Activated CD4-positive, alpha-beta memory T cell treated with anti-CD3 and anti-CD28 coated beads for 36 hours (primary cell): ENCODE measurements around the gene SIGLEC15. TPM values are rescaled to one million over a fixed set of nuclear protein-coding genes. Genes with fewer than 3 reads are reported as not detected.

ENCODE experiments used
- CTCF ChIA-PET: fragments of 350-600 bp; sonication (Branson Sonifier 250); formaldehyde crosslinking; loops from one replicate; lab custom pipeline; 2021; ENCODE audit warnings: antibody characterized with exemption, inconsistent platforms; lab: Charles Lee
- POLR2A ChIA-PET: fragments of 350-600 bp; sonication (Branson Sonifier 250); formaldehyde crosslinking; loops from one replicate; lab custom pipeline; 2021; ENCODE audit warnings: antibody characterized with exemption; lab: Charles Lee
- DNase-seq: peaks from one replicate; pipeline ENCODE4 v3.0.0-alpha.2; 2020
- H3K27ac Mint-ChIP-seq: one replicate; pipeline ENCODE4 v1.8.0; 2021; ENCODE audit warnings: mixed read lengths
- H3K27me3 Mint-ChIP-seq: one replicate; pipeline ENCODE4 v1.8.0; 2021; ENCODE audit warnings: mixed read lengths
- H3K36me3 Mint-ChIP-seq: one replicate; pipeline ENCODE4 v1.8.0; 2021; ENCODE audit warnings: mixed read lengths
- H3K4me1 Mint-ChIP-seq: one replicate; pipeline ENCODE4 v1.8.0; 2021; ENCODE audit warnings: low read depth, mixed read lengths
- H3K4me3 Mint-ChIP-seq: one replicate; pipeline ENCODE4 v1.8.0; 2021; ENCODE audit warnings: mild to moderate bottlenecking, mixed read lengths
- H3K9me3 Mint-ChIP-seq: one replicate; pipeline ENCODE4 v1.8.0; 2021; ENCODE audit warnings: mixed read lengths
- intact Hi-C: fragments of 100-400 bp; cut with micrococcal nuclease; formaldehyde crosslinking; loops from one replicate; pipeline ENCODE4 v1.15.1; 2023
- total RNA-seq, 2 experiments: library from RNA; stranded (reverse); gene quantifications; one replicate each; pipeline ENCODE4 v1.2.3, GENCODE V29; 2021

The SIGLEC15 gene
- total RNA-seq, 2 experiments from 2014 or later, result not detected

DNA sequence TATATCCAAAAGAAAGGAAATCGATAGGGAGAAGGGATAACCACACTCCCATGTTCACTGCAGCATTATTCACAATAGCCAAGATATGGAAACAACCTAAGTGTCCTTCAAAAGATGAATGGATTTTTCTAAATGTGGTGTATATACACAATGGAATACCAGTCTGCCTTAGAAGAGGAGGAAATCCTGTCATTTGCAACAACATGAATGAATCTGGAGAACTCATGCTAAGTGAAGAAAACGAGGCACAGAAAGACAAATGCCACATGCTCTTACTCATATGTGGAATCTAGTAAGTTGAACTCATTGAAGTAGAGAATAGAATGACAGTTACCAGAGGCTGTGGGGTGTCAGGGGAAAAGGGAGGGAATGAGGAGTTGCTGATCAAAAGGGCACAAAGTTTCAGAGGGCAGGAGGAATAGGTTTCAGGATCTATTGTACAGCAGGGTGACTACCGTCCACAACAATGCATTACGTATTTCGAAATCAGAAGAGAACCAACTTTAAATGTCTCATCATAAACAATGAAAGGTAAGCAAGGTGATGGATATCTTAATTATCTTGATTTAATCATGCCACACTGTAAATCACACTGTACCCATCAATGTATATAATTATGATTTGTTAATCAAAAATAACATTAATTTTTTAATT lies 46.1 kb downstream of the SIGLEC15 start:
- Mint-ChIP-seq H3K4me1 (peaks cover 32% of the 10 kb centered on the region), H3K36me3 (peaks cover 70% of the 10 kb centered on the region), H3K9me3 (peaks cover 19% of the 10 kb centered on the region), H3K27me3 (no peaks in the 10 kb centered on the region), H3K27ac (no peak overlapping the region), H3K4me3 (no peak overlapping the region)
- intact Hi-C loops, result loop anchor here (5.0 kb wide), 1 partner anchor 69 kb away; no protein-coding TSS in a partner anchor
- ChIA-PET POLR2A (no interaction called here), CTCF (interaction anchor here (3.3 kb wide), 1 partner anchor 8 kb away, joined by 22 read pairs; no protein-coding TSS in a partner anchor)
- no peak for DNase-seq

DNA sequence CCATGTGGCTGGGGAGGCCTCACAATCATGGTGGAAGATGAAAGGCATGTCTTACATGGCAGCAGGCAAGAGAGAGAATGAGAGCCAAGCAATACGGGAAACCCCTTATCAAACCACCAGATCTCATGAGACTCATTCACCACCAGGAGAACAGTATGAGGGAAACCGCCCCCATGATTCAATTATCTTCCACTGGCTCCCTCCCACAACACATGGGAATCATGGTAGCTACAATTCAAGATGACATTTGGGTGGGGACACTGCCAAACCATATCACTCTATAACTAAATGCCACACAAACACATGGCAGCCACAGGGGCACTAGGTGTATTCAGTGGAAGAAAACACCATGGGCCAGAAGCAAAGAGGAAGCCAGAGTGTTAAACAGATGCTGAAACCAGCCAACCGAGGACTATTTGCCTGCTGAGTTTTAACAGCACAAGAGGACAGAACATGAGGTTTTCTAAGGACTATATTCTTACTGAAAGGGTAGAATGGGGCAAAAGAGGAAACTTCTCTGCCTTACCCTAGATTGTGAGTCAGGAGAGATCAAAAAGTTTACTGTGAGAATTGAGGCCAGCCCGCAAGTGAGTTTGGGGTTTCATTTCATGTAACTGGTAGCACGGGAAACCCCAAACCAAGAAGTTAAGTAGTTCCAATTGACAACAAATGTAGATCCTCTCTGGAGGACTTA lies 49.2 kb downstream of the SIGLEC15 start:
- CTCF ChIA-PET, result interaction anchor here (0.9 to 1.5 kb wide), 5 partner anchors 187 to 210 kb away, joined by 3 to 7 read pairs (median 4); no protein-coding TSS in a partner anchor

DNA sequence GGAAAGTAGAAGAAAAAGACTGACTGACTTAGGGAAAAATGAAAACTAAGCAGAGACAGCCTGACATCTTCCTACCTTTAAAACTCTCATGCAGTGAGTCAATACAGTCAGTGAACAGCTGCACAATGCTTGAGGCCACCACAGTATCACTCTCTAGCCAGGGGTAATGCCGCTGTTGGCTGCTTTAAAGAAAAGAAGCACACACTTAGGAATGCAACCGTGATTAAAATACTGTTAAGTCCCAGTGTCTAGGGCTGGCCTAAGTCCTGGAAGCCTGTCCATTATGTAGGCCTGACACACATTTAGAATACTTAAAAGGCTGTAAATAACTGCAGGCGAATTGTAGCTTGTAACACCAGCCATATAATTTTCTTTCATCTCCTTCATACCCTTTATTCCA lies 50.7 kb downstream of the SIGLEC15 start:
- no peak for DNase-seq
- peaks cover 52% of the 10 kb centered on the region for H3K36me3 Mint-ChIP-seq
- CTCF ChIA-PET, result interaction anchor here (1.2 to 8.4 kb wide), 6 partner anchors 28 to 212 kb away, joined by 3 to 199 read pairs (median 48); partner anchors contain the start of gene SLC14A1
- intact Hi-C loops, result no loop called here
- H3K4me1 Mint-ChIP-seq, result peaks cover 35% of the 10 kb centered on the region
- POLR2A ChIA-PET, result no interaction called here
- peaks cover 19% of the 10 kb centered on the region for H3K9me3 Mint-ChIP-seq
- H3K27ac Mint-ChIP-seq, result no peak overlapping the region
- no peaks in the 10 kb centered on the region for H3K27me3 Mint-ChIP-seq
- H3K4me3 Mint-ChIP-seq, result no peak overlapping the region

More for the DNA sequence above, 49.2 kb downstream of the SIGLEC15 start:
- Mint-ChIP-seq H3K27me3 (no peaks in the 10 kb centered on the region), H3K4me1 (peaks cover 31% of the 10 kb centered on the region), H3K9me3 (peaks cover 19% of the 10 kb centered on the region), H3K27ac (peak overlapping the region; percentile 94), H3K36me3 (peaks cover 62% of the 10 kb centered on the region), H3K4me3 (peak overlapping the region; percentile 1)
- intact Hi-C loops, result loop anchor here (1.0 to 5.0 kb wide), 11 partner anchors 11 to 254 kb away; partner anchors contain the start of gene PSTPIP2
- DNase-seq, result peak; percentile 87
- POLR2A ChIA-PET, result interaction anchor here (1.2 to 1.3 kb wide), 2 partner anchors 100 to 123 kb away, joined by 3 to 5 read pairs; no protein-coding TSS in a partner anchor

DNA sequence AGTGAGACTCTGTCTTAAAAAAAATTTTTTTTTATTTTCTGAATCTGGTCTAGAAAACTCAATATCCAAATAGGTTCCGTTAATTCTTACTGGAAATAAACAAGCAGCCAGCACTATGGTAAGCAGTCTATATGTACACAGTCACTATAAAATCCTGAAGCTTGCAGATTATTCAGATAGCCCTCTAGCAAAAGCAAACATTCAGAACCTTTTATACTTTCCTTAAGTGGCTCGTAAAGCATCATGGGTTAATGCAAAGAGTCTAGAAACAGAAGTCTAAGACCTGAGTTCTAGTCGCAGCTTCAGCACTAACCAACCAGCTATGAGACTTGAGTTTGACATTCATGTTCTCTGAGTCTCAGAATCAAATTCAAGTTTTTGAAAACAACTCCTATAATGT lies 51.9 kb downstream of the SIGLEC15 start:
- Mint-ChIP-seq H3K9me3 (peaks cover 19% of the 10 kb centered on the region), H3K27ac (no peak overlapping the region), H3K27me3 (no peaks in the 10 kb centered on the region), H3K4me3 (no peak overlapping the region), H3K36me3 (peaks cover 48% of the 10 kb centered on the region), H3K4me1 (peaks cover 30% of the 10 kb centered on the region)
- CTCF ChIA-PET, result interaction anchor here (1.4 to 8.4 kb wide), 5 partner anchors 29 to 213 kb away, joined by 3 to 199 read pairs (median 91); partner anchors contain the start of gene SLC14A1
- DNase-seq, result no peak
- POLR2A ChIA-PET, result interaction anchor here (0.8 kb wide), 1 partner anchor 97 kb away, joined by 3 read pairs; no protein-coding TSS in a partner anchor
- intact Hi-C loops, result no loop called here

DNA sequence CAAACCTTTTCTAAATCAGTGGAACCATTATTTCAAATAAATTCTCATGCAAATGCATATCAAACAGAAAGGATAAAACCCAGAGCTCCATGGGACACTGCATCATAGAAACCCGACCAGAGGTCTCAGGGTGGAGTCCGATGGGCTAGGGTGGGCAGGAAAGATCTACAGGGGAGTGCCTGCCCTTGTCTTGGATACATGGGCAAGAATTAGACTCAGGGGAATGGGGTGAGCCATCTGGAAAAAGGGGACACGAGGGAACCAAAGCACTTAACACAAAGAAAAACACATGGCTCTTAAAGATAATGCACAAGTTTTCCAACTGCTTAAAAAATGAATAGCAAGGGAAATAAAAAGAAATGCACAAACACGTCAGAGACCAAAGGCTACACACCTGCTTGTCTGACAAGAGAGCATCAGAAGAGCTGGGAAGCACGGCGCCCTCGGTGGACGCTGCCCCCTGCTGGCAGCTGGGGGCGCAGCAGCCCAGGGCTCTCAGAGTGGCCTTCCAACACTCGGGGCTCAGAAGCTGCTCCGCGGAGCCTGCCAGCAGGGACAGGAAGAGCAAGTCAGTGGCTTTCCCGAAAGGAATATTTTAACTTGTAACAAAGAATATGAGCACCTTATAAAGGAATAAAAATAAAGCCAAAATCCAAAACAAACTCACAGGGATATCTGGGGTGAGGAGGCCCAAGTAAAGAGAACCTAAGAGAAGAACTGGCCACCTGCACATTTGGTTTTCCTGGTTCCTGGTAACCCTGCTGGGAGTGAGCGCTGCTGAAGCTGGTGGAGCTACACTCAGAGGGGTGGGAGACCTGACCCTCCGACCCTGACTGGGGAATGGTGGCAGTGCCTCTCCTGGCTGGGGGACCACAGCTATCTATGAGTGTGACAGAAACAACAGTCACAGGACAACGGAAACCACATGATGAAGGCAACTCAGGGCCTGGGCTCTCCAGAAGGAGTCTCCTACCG lies 54.5 kb downstream of the SIGLEC15 start:
- Mint-ChIP-seq H3K27ac (no peak overlapping the region), H3K4me1 (peaks cover 14% of the 10 kb centered on the region), H3K4me3 (no peak overlapping the region), H3K27me3 (no peaks in the 10 kb centered on the region), H3K9me3 (peaks cover 5% of the 10 kb centered on the region), H3K36me3 (peaks cover 38% of the 10 kb centered on the region)
- ChIA-PET POLR2A (interaction anchor here (0.8 kb wide), 1 partner anchor 105 kb away, joined by 3 read pairs; no protein-coding TSS in a partner anchor), CTCF (interaction anchor here (0.6 to 8.4 kb wide), 49 partner anchors 10 to 665 kb away, joined by 3 to 199 read pairs (median 5); partner anchors contain the start of gene SLC14A1)
- intact Hi-C loops, result loop anchor here (1.0 kb wide), 3 partner anchors 157 to 215 kb away; no protein-coding TSS in a partner anchor
- peak; percentile 81 for DNase-seq

DNA sequence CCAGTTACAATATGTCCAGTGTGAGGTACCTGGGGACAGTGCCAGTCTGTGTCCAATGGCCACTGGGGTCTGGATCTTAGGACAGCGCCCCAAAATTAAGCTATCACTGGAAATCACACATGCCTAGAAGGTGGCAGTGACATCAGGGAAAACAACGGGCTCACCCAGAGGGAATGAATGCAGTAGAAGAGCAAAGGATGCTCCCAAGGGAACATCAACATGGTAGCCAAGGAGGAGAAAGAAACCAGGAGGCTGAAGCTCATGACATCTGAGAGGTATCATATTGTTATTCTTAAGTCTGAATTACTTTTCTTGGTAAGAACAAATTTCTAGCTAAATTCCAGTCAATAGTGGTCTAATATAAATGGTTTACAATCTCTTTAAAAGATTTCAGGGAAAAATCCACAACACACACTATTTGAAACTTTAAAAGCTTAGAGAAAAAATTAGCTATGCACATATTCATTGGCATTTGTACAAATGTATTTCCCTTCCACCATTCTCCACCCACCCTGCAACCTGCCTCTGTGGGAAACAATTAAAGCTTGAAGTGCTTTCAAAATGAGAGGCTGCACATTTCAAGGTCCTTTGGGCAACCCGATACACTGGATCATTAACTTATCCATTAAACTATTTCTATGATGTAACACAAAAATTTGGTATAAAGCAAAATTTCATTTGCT lies 55.5 kb downstream of the SIGLEC15 start:
- no peak for DNase-seq
- ChIA-PET CTCF (interaction anchor here (0.9 to 8.4 kb wide), 24 partner anchors 11 to 260 kb away, joined by 3 to 199 read pairs (median 8); partner anchors contain the start of gene SLC14A1), POLR2A (no interaction called here)
- no peak overlapping the region for H3K27ac Mint-ChIP-seq
- peaks cover 7% of the 10 kb centered on the region for H3K4me1 Mint-ChIP-seq
- intact Hi-C loops, result loop anchor here (1.0 kb wide), 3 partner anchors 158 to 216 kb away; no protein-coding TSS in a partner anchor
- H3K9me3 Mint-ChIP-seq, result no peaks in the 10 kb centered on the region
- no peak overlapping the region for H3K4me3 Mint-ChIP-seq
- H3K27me3 Mint-ChIP-seq, result no peaks in the 10 kb centered on the region
- peaks cover 31% of the 10 kb centered on the region for H3K36me3 Mint-ChIP-seq

DNA sequence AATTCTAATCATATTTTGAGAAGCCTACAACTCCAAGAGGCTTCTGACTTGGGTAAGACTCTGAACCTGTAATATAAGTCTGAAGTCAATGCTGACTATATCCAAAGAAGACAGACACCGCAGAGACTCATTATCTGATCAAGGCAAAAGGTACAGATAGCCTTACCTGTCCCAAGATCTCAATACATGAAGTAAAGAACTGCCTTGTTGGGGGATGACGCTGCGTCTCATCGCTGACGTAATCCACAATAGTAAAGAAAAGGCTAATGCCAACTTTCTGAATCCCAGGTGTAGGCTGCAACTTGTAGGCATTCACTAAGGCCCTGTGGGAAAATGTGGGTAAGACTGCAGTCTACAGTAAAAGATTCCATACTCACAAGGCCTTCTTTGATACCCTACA lies 62.1 kb downstream of the SIGLEC15 start:
- intact Hi-C loops, result no loop called here
- Mint-ChIP-seq H3K27me3 (no peaks in the 10 kb centered on the region), H3K4me3 (no peak overlapping the region), H3K9me3 (no peaks in the 10 kb centered on the region), H3K4me1 (no peaks in the 10 kb centered on the region), H3K36me3 (peaks cover 15% of the 10 kb centered on the region), H3K27ac (no peak overlapping the region)
- ChIA-PET CTCF (no interaction called here), POLR2A (no interaction called here)
- no peak for DNase-seq

DNA sequence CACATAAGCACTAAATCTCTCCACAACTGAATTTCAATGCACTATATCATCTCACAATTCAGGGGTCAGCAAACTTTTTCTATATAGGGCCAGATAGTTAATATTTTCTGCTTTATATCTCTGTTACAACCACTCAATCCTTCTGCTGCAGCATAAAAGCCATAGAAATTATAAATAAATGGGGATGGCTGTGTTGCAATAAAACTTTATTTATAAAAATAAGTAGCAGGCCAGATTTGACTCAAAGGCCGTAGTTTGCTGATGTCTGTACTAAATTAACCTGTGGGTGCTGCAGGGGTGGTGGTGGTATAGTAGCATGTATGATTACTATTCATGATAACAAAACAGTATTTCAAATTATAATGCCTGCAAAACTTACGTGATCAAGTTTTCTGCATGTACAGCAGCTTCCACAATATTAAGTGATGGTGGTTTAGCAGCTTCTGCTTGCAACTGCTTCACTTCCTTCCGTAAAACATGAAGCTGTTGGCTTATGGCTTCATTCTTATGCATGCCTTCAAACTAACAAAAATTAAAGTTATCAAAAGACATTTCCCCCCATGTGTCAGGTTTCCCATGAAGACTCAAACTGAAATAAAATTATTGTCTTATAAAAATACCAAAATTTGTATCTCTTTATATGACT lies 64.1 kb downstream of the SIGLEC15 start:
- H3K27me3 Mint-ChIP-seq, result no peaks in the 10 kb centered on the region
- no peaks in the 10 kb centered on the region for H3K4me1 Mint-ChIP-seq
- H3K9me3 Mint-ChIP-seq, result no peaks in the 10 kb centered on the region
- H3K36me3 Mint-ChIP-seq, result peaks cover 8% of the 10 kb centered on the region
- CTCF ChIA-PET, result no interaction called here
- POLR2A ChIA-PET, result no interaction called here
- no peak overlapping the region for H3K27ac Mint-ChIP-seq
- DNase-seq, result no peak
- no peak overlapping the region for H3K4me3 Mint-ChIP-seq
- intact Hi-C loops, result no loop called here

DNA sequence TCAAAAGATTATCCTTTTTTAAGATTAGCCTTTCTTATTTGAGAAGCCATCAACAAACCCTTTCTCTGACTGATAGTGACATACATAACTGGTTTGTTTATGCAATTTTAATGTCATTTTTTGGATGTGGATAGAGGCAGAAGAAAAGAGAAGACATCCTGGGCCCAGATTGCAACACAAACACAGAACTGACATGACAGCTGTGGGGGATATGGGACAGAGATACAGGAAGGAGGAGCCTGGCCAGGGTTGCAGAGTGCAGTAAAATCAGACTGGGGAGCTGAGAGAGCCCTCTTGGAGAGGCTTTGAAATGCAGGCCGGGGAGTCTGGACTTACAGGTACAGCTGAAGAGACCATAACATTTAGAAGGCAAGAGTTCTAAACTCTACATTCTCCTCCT lies 65.1 kb downstream of the SIGLEC15 start:
- no peaks in the 10 kb centered on the region for H3K27me3 Mint-ChIP-seq
- H3K36me3 Mint-ChIP-seq, result peaks cover 10% of the 10 kb centered on the region
- intact Hi-C loops, result no loop called here
- H3K4me1 Mint-ChIP-seq, result no peaks in the 10 kb centered on the region
- no peak for DNase-seq
- no peak overlapping the region for H3K4me3 Mint-ChIP-seq
- ChIA-PET POLR2A (no interaction called here), CTCF (interaction anchor here (0.9 to 1.5 kb wide), 2 partner anchors 11 to 20 kb away, joined by 3 read pairs; no protein-coding TSS in a partner anchor)
- H3K9me3 Mint-ChIP-seq, result no peaks in the 10 kb centered on the region
- H3K27ac Mint-ChIP-seq, result no peak overlapping the region

DNA sequence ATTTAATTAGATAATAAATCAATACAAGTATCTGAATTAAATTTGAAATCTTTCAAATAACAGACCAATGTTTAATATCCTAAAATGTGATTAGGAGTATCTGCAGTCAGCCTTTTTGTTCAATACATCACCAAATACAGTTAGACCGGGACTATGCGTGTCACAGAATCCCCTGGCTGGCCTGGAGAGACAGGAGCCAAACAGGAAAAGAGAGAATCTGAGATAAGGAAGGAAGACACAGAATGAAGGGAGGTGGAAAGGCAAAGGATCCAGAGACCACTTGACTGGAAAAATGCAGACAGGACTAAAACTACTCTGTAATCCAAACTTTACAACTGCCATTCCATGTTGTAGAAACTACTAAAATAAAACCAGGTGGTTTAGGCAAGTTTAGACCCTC lies 66.3 kb downstream of the SIGLEC15 start:
- DNase-seq, result no peak
- Mint-ChIP-seq H3K27ac (no peak overlapping the region), H3K27me3 (no peaks in the 10 kb centered on the region), H3K9me3 (no peaks in the 10 kb centered on the region), H3K36me3 (peaks cover 10% of the 10 kb centered on the region), H3K4me3 (no peak overlapping the region), H3K4me1 (no peaks in the 10 kb centered on the region)
- CTCF ChIA-PET, result interaction anchor here (0.6 to 2.9 kb wide), 2 partner anchors 12 to 720 kb away, joined by 3 to 18 read pairs; no protein-coding TSS in a partner anchor
- POLR2A ChIA-PET, result no interaction called here
- intact Hi-C loops, result no loop called here
